GM18499 (cell line): ENCODE data around the gene PEX13.
A peak's percentile ranks its signal among the peaks of the same experiment; 100 is the strongest.
"Not testable (repeated sequence)": the region's sequence is repeated elsewhere in the genome, so short reads cannot be mapped to it uniquely, and the experiment has no call there.

Source experiments
- ATAC-seq: cut with Tn5 transposase; IDR thresholded peaks from one replicate; pipeline ENCODE4 v1.9.1; 2021; ENCODE audit warnings: moderate number of reproducible peaks; ENCODE audit not compliant: insufficient read depth, unreplicated experiment

Gene PEX13, protein sequence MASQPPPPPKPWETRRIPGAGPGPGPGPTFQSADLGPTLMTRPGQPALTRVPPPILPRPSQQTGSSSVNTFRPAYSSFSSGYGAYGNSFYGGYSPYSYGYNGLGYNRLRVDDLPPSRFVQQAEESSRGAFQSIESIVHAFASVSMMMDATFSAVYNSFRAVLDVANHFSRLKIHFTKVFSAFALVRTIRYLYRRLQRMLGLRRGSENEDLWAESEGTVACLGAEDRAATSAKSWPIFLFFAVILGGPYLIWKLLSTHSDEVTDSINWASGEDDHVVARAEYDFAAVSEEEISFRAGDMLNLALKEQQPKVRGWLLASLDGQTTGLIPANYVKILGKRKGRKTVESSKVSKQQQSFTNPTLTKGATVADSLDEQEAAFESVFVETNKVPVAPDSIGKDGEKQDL

DNA sequence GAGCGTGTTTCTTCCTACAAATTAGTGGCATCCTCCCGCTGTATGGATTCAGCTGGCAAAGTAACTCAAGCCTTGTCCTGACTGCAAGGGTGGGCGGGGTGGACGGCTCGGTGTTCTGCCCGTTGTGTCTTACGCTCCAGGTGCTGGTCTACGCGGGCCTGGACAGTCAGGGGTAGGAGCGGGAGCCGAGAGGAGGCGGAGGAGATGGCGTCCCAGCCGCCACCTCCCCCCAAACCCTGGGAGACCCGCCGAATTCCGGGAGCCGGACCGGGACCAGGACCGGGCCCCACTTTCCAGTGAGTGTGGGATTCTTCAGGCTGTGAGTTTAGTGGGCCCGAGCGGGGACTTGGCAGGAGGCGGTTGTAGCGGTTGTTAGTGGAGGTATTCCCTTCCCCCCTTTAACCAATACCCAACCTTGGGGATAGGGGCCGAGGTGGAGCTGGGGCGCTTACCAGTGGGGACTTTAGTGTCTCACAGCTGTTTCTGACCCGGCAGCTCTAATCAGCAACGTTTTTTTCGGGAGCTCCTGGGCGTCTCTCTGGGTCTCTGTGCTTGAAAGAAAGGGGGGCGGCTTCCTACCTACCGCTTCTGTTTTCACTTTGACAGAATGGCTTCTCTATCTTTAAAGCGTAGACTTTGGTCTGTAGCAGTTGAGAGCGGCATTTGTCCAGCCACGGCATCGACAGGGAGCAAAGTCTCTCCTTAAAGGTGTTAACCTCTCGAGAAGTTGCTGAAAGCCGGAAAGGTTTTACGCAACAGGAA, at the start of gene PEX13, which contains the start of gene PUS10:
Gene PEX13, plus strand, starts transcription at position 165 of the 762 bp plus-strand sequence. Its CDS starts 40 bp downstream, at position 205.
Gene PUS10, minus strand, starts transcription at position 700 of the 762 bp plus-strand sequence. CDS start 6,365 bp downstream, outside the sequence.
- peak; percentile 46 for ATAC-seq

DNA sequence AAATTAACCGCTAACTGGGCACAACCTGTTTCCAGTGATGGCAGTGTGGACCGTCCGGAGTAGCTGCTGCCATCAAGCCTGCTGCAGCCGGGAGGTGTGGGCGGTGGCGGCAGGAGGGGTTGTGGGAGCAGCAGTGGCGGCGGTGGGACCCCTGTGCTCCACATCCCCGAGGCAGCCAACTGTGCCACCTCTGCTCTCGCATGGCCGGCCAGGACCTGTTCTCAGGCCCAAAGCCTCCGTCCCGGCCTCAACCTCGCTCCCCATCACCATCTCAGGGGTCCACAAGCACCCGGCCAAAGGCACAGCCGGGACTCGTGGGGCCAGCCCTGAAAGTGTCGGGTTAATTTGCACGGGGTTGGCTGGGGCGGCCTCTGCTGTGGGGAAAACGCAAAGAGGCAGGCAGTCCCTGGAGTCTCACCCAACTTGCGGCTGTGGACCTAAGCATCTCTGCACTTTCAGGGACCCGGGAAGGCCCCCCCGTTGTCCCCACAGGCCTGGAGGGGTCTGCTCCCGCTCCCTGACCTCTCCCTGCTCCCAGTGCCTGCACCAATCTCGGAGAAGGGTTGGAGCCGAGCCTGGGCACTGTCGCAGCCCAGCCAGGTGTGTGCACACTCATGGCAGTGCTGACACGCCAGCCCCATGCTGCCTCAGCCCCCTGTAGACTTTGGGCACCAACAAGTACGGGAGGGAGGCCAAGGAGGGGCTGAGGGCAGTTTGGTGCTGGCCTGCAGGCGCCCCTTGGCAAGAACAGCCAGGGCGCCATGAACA, 44.4 kb upstream of the PEX13 start:
- no peak for ATAC-seq

DNA sequence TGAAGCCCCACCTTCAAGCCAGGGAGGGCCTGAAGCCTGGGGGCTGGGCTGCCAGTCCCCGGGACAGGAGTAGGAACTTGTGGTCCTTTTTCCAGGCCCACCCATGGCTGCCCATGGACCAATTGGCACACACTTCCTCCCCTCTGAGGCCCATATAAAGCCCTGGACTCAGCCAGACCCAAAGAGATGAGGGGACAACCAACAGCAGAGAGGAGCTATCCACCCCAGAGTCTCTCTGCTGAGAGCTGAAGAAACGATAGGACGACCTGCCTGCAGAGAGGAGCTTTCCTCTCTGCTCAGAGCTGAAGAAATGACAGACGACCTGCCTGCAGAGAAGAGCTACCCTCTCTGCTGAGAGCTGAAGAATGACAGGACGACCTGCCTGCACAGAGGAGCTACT, 43.8 kb upstream of the PEX13 start:
- no peak for ATAC-seq

DNA sequence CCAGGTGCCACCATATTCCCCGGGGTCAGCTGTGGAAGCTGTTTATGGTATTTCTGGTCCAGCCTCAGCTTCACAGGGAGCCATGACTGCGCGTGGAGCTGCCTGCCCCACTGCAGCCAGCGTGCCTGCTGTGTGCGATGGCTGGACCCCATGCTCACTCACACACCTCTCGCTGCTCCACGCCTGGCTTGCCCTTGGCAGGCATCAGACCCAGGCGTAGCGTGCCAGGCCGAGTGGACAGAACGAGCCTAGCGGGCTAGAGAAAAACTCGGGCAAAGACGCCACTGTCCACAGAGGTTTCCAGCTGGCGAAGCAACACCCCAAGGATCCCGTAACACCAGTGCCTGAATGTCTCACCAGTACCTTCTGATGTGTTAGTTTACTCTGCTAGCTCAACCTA, 42.9 kb upstream of the PEX13 start:
- no peak for ATAC-seq

DNA sequence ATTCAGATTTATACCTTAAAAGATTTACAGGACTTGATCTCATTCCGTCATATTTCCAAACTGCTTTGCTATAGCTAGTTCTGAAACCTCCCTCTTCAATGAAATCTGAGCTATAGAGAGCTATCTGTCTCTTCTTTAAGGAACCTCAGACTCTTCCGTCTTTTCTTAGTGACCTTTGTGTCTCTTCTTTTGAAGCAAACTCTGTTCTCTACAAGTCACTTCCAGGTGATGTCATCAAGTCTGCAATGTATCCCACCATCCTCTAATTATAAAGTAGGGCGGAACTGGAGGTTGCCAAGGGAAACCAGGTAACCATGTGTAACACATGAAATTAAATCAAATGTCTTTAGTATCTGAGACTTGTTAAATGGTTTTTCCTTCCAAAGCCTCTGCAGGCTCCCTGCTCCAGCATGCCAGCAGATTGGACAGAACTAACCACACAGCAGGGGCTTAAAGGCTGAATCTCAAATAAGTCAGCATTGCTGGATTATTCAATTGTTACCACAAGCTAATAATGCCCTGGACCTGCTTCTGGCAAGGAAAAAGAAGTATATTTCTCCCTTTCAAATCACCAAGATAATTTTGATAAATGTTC, 41.2 kb upstream of the PEX13 start:
- no peak for ATAC-seq

DNA sequence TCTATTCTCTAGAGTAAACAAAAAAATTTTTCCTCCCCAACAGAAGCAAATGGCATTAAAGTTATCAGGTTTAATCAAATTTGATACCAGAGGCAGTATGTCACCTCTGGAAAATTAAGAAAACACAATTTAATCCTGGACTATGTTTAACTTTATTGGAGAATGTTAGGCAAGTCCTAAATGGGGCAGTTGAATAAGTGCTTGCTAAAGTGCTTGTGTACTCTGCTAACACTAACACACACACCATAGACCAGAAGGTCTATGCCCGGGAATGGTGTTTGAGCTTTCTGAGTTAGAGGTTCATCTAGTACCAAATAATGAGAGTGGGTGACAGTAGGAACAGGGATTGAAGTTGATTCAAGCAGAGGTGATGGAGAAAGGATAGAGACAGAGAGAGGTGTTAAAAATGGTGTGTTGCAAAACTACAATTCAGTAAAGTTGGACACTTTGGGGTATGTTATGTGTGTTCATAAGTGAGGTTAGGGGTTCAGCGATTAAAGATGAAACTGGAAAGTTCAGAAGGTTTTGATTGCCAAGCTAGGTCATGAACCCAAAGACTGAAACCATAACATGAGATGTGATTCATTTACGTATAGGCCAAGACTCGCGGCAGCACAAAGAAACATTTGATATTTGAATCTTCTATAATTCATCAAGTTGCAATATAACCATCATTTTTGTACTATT, 40.5 kb upstream of the PEX13 start:
- no peak for ATAC-seq

DNA sequence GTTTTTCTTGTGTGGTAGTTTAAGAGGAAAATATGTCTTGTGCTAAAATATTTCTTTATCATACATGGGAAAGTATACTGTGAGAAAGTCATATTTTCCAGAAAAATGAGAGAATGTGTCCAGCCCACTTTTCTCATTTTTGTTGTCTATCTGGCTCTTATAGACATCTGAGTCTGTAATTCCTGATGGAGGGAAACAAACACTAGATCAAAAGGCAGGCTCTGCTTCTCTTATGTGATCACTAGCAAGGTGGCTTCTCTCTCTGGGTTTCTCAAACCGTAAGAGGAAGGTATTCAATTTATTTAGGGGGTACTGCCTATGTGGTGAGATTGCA, 40.0 kb upstream of the PEX13 start:
- no peak for ATAC-seq

DNA sequence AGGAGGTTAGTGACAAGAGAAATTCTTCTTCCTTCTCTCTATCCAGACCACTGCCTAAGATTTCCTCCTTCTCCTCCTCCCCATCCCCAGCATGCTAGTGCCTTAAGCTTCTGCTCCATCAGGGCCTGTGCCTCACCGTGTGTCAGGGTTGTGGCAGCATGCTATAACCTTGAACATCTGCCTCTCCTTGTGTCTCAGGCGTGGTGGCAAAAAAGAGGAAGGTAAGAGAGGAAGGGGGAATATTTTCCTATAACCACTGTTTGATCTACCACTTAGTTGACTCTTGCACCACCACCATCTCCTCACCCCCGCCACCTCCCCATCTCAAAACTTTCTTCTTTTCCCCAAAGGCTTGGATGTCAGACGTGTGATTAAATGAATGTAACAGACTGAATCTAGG, 38.3 kb upstream of the PEX13 start:
- ATAC-seq = no peak

DNA sequence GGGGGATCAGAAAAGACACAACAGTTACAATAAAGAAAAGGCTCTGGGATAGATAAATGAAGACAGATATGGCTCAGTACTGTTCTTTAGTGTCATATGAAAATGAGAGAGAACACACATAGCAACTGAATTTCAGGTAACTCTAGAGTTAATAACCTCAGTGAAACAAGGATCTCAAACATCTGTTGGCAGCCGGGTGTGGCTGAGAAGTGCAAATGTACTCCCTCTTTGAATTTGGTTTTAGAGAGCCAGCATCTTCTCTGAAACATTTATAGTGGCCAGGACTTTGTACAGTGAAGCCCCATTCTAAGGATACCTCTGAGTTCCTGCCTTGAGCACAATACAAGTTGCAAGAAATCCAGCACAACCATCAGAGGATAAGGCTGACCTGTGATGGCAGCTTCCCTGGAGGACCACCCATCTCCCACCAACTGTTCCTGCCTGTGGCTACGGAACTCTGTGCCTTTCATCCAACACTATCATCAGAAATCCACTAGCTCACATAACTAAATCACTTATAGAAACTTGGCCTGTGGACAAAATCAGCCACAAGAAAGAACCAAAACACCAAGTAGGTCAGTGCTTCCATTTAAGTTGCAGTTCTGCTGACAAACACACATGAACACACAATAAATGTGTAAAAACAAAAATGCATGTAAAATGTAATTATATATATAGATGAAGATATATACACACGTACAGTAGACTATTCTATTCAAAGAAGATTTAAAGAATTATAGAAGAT, 37.3 kb upstream of the PEX13 start:
- no peak for ATAC-seq

DNA sequence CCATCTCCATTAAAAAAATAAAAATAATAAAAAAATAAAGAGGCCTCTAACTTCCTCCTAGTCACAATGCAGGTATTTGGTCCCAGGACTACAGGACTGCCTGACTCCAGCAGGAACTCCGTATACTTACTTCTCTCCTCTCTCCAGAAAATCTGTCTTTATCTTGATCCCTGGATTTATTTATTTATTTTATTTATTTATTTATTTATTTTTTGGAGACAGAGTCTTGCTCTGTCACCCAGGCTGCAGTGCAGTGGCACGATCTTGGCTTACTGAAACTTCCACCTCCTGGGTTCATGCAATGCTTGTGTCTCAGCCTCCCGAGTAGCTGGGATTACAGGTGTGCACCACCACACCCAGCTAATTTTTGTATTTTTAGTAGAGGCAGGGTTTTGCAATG, 35.5 kb upstream of the PEX13 start:
- not testable (repeated sequence) for ATAC-seq

DNA sequence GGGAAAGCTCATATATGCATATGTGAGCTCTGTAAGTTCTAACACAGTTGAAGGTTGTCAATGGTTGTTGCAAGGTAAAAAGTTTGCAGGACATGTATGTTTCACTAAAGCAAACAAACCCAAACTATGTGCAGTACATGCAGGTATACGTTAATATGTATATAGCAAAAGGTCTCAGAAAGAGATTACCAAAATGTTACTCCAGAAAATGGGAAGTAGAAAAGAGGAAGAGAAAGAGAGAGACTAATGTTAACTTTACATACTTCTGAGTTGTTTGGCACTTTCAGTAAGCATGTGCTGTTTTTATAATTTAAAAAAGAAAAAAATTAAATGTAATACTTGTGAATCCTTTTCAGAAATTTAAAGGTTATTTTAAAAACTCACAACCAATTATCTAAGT, 32.8 kb upstream of the PEX13 start:
- peak; percentile 64 for ATAC-seq

DNA sequence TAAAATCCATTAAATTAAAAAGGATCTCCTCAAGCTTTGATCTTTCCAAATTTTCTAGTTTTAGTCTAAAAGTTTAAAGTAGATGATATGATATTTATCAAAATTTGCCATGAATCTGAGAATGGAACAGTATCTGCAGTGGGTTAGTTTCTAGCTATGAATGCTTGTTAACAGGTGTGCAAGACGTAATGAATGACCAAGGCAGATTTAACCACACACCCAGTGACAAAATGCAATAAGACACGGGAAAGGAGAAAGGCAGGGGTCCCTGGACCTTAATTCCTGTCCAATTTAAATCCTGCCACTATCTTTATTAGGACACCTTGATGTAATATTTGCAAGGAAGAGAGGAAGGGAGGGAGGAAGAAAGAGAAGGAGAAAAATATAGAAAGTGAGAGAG, 30.5 kb upstream of the PEX13 start:
- no peak for ATAC-seq

DNA sequence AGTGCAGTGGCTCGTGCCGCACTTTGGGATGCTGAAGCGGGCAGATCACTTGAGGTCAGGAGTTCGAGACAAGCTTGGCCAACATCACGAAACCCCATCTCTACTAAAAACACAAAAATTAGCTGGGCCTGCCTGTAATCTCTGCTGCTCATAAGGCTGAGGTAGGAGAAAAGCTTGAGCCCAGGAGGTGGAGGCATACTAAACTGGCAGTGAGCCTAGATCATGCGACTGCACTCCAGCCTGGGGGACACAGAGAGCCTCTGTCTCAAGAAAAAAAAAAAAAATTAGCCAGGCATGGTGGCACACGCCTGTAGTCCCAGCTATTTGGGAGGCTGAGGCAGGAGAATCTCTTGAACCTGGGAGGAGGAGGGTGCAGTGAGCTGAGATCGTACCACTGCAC, 29.9 kb upstream of the PEX13 start:
- not testable (repeated sequence) for ATAC-seq

DNA sequence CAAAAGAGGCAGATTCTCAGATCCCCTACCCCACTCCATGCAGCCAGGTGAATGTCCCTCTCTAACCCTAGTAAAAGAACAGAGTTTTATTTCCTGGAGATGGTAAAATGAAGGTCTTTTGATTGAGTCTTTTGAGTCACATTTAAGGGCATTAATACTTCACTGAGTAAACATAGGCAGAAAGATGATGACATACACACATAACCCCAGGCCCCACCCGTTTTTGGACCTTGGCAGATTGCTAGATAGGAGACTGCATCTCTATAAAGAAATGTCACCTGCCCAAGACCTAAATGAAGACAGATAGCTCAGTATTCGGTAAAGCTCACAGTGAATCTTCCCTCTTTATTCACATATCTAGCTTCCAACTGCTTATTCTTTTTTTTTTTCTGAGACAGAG, 28.3 kb upstream of the PEX13 start:
- ATAC-seq = no peak

DNA sequence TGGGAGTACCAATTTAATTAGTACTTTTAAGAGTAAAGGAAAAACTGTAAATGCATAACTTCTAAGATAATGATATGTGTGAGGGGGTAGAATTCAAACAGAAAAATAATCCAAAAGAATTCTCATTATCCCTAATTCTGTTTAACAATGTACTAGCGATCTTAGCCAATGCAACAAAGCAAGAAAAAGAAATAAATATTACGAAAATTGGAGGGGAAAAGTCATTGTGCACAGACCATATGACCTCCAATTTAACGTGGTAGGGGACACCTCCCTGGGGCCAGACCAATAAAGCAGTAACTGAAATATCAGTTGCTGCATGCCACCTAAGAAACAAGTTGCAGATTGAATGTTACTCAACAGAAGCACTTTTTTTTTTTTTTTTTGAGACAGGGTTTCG, 25.9 kb upstream of the PEX13 start:
- no peak for ATAC-seq

DNA sequence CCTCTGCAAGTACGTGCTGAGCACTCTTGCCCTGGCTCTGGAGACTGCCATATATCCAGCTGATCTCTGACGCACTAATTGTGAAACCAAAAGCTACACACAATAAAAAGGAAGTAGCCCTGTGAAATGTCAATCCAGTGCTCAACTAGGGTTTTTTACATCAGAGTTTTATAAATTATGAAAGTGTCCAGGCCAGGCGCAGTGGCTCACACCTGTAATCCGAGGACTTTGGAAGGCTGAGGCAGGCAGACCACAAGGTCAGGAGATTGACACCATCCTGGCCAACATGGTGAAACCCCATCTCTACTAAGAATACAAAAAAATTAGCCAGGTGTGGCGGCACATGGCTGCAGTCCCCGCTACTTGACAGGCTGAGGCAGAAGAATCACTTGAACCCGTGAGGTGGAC, 24.5 kb upstream of the PEX13 start:
- ATAC-seq = peak; percentile 96

DNA sequence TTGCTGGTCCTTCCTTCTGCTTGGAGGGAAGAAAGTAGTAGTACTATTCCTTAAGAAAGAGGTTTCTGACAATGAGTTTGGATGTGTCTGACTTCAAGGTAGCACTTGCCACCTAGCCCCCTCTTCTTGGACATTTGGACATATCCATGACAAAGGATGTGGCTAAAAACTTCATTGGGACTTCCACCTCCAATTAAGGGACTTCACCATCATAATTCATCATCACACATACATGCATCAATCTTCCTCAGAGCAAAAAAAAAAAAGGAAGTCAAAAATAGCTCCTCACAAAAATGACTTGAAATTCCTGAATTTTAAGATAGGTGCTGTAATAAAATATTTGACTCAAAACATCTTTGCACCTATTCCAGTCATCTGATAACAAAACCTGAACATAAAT, 23.4 kb upstream of the PEX13 start:
- no peak for ATAC-seq

DNA sequence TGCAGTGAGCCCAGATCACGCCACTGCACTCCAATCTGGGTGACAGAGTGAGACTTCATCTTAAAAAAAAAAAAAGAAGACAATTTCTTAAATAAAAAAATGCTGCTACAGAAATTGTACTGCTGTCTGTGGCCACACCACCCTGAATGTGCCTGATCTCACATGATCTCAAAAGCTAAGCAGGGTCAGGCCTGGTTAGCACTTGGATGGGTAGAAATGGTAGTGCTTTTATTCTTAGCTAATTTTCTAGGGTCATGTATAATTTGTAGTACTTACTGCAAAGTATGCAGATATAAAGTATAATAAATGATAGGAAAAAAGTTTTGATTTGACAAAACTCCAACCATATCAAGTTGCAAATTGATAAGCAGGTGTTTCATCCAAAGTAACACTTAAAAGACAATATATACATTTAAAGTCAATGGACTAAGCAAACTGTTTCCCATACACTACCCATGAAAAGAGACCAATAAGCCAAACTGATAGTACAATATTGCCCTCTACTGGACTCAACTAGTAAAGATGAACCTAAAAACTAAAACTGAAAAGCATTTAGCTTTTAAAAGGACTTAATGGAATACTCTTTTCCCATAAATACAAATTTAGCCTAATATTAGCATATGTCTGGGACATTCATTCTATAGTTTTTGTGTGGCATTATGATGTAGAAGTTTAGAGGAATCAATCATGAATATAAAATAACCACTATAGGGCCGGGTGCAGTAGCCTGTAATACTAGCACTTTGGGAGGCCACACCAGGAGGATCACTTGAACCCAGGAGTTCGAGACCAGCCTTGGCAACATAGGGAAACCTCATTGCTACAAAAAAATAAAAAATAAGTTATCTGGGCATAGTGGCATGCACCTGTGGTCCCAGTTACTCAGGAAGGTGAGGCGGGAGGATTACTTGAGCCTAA, 18.6 kb upstream of the PEX13 start:
- ATAC-seq = no peak
